H1 (cell line): ENCODE data around the gene SMIM5.

Experiments used
- CBX5 ChIP-seq: fragments of 300-800, 300-1000 bp; sonication (generic); IDR thresholded peaks from 2 replicates; pipeline ENCODE4 v1.7.1; 2016; ENCODE audit warnings: antibody characterized with exemption, low read length, low read depth
- JUND ChIP-seq: IDR thresholded peaks from 2 replicates; pipeline ENCODE4 v1.6.1; 2011; ENCODE audit warnings: mild to moderate bottlenecking, improper control_type of control experiment, low read length
- PHF8 ChIP-seq: fragments of 200-600 bp; sonication (generic); conservative IDR thresholded peaks from 2 replicates; pipeline ENCODE4 v1.7.1; 2012; ENCODE audit warnings: low read depth, mild to moderate bottlenecking, inconsistent platforms, low read length, moderate library complexity
- POLR2A ChIP-seq, 2 experiments: IDR thresholded peaks; 1 replicate in 1 of 2; 2 replicates in 1 of 2; pipeline ENCODE4 v1.6.1; 2011; ENCODE audit warnings: low read depth in 2 of 2, low read length in 2 of 2, mild to moderate bottlenecking in 2 of 2; ENCODE audit errors: control extremely low read depth in 1 of 2
- POLR2AphosphoS5 ChIP-seq: IDR thresholded peaks from 2 replicates; pipeline ENCODE4 v1.6.1; 2011; ENCODE audit warnings: low read depth, low read length
- RAD21 ChIP-seq, 2 experiments: IDR thresholded peaks in 1 of 2; conservative IDR thresholded peaks in 1 of 2; 2 replicates each; pipeline ENCODE4 v1.6.1; 2011; ENCODE audit warnings: low read depth in 2 of 2, low read length in 2 of 2, improper control_type of control experiment in 1 of 2, inconsistent platforms in 1 of 2, mild to moderate bottlenecking in 1 of 2, moderate library complexity in 1 of 2
- RNF2 ChIP-seq: fragments of 200-900, 300-1000 bp; sonication (generic); IDR thresholded peaks from 2 replicates; pipeline ENCODE4 v1.7.1; 2016; ENCODE audit warnings: borderline replicate concordance, low read depth, mild to moderate bottlenecking, antibody characterized with exemption, low read length; ENCODE audit not compliant: poor library complexity, severe bottlenecking; ENCODE audit errors: missing control alignments
- SIN3A ChIP-seq, 2 experiments: IDR thresholded peaks in 1 of 2; conservative IDR thresholded peaks in 1 of 2; 2 replicates each; pipeline ENCODE4 v1.6.1; 2011 to 2012; ENCODE audit warnings: low read length in 2 of 2, improper control_type of control experiment in 1 of 2, low read depth in 1 of 2, mild to moderate bottlenecking in 1 of 2
- TAF1 ChIP-seq: IDR thresholded peaks from 2 replicates; pipeline ENCODE4 v1.6.1; 2011; ENCODE audit warnings: mild to moderate bottlenecking, low read depth, low read length
- TEAD4 ChIP-seq: IDR thresholded peaks from 2 replicates; pipeline ENCODE4 v1.6.1; 2012; ENCODE audit warnings: low read depth, low read length, inconsistent platforms, mixed read lengths
- TF ChIP-seq, protein P1 (sequence below), 3 experiments: IDR thresholded peaks; 1 replicate in 2 of 3; 2 replicates in 1 of 3; pipeline versions ENCODE4 v1.5.1 to v1.6.1; 2011; ENCODE audit warnings: low read length in 3 of 3, mild to moderate bottlenecking in 3 of 3, inconsistent platforms in 2 of 3, low read depth in 1 of 3, moderate library complexity in 1 of 3; ENCODE audit not compliant: insufficient read depth in 1 of 3; ENCODE audit errors: control extremely low read depth in 1 of 3
- TF ChIP-seq, protein P2 (sequence below): IDR thresholded peaks from 2 replicates; pipeline ENCODE4 v1.6.1; 2011; ENCODE audit warnings: low read depth, mild to moderate bottlenecking, low read length; ENCODE audit not compliant: insufficient read depth

DNA sequence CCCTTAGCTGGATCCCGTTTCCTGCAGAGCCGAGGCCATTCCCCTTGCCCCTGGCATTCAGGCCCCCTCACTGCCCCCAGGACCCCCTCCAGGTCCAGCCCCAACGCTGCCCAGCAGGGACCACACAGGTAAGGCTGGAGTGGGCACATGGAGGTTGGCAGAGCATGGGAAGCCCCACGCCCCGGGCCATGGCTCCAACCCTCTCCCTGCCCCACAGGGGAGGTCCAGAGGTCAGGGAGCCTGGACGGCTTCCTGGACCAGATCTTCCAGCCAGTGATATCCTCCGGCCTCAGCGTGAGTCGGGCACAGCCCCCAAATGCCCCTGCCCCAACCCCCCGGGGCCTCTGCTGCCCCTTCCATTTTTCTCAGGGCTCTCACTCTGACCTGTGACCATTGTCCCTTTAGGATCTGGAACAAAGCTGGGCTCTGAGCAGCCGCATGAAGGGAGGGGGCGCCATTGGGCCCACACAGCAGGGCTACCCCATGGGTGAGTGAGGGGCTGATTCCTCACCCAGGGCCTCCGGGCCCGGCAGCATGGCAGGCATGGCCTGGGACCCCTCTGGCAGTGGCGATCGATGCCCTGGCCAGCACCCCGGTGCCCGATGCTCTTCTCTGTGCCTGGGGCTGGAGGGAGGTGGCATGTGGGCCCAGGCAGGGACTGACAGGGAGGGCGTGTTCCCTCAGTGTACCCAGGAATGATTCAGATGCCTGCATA, 18.5 kb upstream of the SMIM5 start:
- no peak for TF ChIP-seq SIN3A (conservative IDR thresholded peaks at IDR 0.05 in 1 of 2, IDR thresholded peaks at IDR 0.05 in 1 of 2; ENCODE audit: low read depth in 1 of 2, low read length in 2 of 2)
- TF ChIP-seq, protein P1, sequence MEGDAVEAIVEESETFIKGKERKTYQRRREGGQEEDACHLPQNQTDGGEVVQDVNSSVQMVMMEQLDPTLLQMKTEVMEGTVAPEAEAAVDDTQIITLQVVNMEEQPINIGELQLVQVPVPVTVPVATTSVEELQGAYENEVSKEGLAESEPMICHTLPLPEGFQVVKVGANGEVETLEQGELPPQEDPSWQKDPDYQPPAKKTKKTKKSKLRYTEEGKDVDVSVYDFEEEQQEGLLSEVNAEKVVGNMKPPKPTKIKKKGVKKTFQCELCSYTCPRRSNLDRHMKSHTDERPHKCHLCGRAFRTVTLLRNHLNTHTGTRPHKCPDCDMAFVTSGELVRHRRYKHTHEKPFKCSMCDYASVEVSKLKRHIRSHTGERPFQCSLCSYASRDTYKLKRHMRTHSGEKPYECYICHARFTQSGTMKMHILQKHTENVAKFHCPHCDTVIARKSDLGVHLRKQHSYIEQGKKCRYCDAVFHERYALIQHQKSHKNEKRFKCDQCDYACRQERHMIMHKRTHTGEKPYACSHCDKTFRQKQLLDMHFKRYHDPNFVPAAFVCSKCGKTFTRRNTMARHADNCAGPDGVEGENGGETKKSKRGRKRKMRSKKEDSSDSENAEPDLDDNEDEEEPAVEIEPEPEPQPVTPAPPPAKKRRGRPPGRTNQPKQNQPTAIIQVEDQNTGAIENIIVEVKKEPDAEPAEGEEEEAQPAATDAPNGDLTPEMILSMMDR (IDR thresholded peaks at IDR 0.05; ENCODE audit: control extremely low read depth in 1 of 3, insufficient read depth in 1 of 3, low read depth in 1 of 3, low read length in 3 of 3): peak; percentile 11 to 15 (median 13); a peak in 3 of 4 replicates
- TF ChIP-seq JUND: no peak
- no peak for TF ChIP-seq POLR2AphosphoS5
- TF ChIP-seq RNF2: no peak
- TF ChIP-seq, protein P2, sequence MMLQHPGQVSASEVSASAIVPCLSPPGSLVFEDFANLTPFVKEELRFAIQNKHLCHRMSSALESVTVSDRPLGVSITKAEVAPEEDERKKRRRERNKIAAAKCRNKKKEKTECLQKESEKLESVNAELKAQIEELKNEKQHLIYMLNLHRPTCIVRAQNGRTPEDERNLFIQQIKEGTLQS: no peak
- TF ChIP-seq TEAD4: no peak
- TF ChIP-seq RAD21 (IDR thresholded peaks at IDR 0.05 in 1 of 2, conservative IDR thresholded peaks at IDR 0.05 in 1 of 2; ENCODE audit: low read depth in 2 of 2, low read length in 2 of 2): no peak
- no peak for TF ChIP-seq TAF1
- no peak for TF ChIP-seq POLR2A (IDR thresholded peaks at IDR 0.05; ENCODE audit: control extremely low read depth in 1 of 2, low read depth in 2 of 2, low read length in 2 of 2)
- TF ChIP-seq PHF8: no peak
- no peak for TF ChIP-seq CBX5
